HepG2 (cell line): Measurements from ENCODE around the gene CAMSAP3. TPM values are rescaled to one million over a fixed set of nuclear protein-coding genes. Genes with fewer than 3 reads are reported as not detected.

Experiments used
- CHCHD3 ChIP-seq: sonication (generic); formaldehyde crosslinking; IDR thresholded peaks from 2 replicates; pipeline ENCODE4 v1.8.0; 2022; ENCODE audit warnings: mild to moderate bottlenecking, missing genetic modification reagents, moderate library complexity
- FLYWCH1 ChIP-seq: sonication (generic); formaldehyde crosslinking; IDR thresholded peaks from 2 replicates; pipeline ENCODE4 v1.8.1; 2023; ENCODE audit warnings: mild to moderate bottlenecking, missing genetic modification reagents
- HHEX ChIP-seq: IDR thresholded peaks from 2 replicates; pipeline ENCODE4 v1.6.1; 2016; ENCODE audit warnings: control low read depth
- MAFF ChIP-seq: IDR thresholded peaks from 2 replicates; pipeline ENCODE4 v1.6.1; 2011; ENCODE audit warnings: low read depth, low read length, improper control_type of control experiment
- MED13 ChIP-seq: sonication (generic); formaldehyde crosslinking; IDR thresholded peaks from 2 replicates; pipeline ENCODE4 v1.5.0; 2020; ENCODE audit warnings: missing genetic modification reagents
- NFIB ChIP-seq: sonication (generic); formaldehyde crosslinking; IDR thresholded peaks from 2 replicates; pipeline ENCODE4 v1.9.0; 2021; ENCODE audit warnings: missing genetic modification reagents, mild to moderate bottlenecking, borderline replicate concordance
- NFRKB ChIP-seq: fragments of 450-650 bp; IDR thresholded peaks from 2 replicates; pipeline ENCODE4 v1.6.1; 2017
- NR1H2 ChIP-seq: sonication (generic); formaldehyde crosslinking; IDR thresholded peaks from 2 replicates; pipeline ENCODE4 v1.8.1; 2022; ENCODE audit warnings: low read depth, missing genetic modification reagents, borderline replicate concordance
- POLR2A ChIP-seq, 2 experiments: IDR thresholded peaks; 2 replicates each; pipeline ENCODE4 v1.6.1; 2011; ENCODE audit warnings: low read depth in 2 of 2, low read length in 2 of 2, mild to moderate bottlenecking in 1 of 2, moderate library complexity in 1 of 2; ENCODE audit not compliant: insufficient read depth in 1 of 2
- PPARG ChIP-seq: conservative IDR thresholded peaks from 2 replicates; pipeline ENCODE4 v1.6.1; 2016; ENCODE audit warnings: missing biosample characterization, missing genetic modification reagents
- RFXAP ChIP-seq: sonication (generic); formaldehyde crosslinking; IDR thresholded peaks from 2 replicates; pipeline ENCODE4 v1.4.0; 2020; ENCODE audit warnings: missing genetic modification reagents, borderline replicate concordance
- SMAD3 ChIP-seq: sonication (generic); formaldehyde crosslinking; IDR thresholded peaks from 2 replicates; pipeline ENCODE4 v1.4.0; 2020; ENCODE audit warnings: missing genetic modification reagents
- SMARCE1 ChIP-seq: fragments of 450-650 bp; IDR thresholded peaks from 2 replicates; pipeline ENCODE4 v1.6.1; 2017; ENCODE audit warnings: borderline replicate concordance
- TAF1 ChIP-seq: sonication (generic); formaldehyde crosslinking; IDR thresholded peaks from 2 replicates; pipeline ENCODE4 v1.4.0; 2020; ENCODE audit warnings: missing genetic modification reagents
- TAF15 ChIP-seq: fragments of 200-400 bp; formaldehyde crosslinking; IDR thresholded peaks from one replicate; pipeline ENCODE4 v1.6.1; 2018; ENCODE audit warnings: mild to moderate bottlenecking, low read depth, low read length; ENCODE audit not compliant: poor library complexity, severe bottlenecking
- TBP ChIP-seq: sonication (generic); formaldehyde crosslinking; IDR thresholded peaks from 2 replicates; pipeline ENCODE4 v1.5.0; 2020; ENCODE audit warnings: missing genetic modification reagents
- TRIM24 ChIP-seq: sonication (generic); formaldehyde crosslinking; IDR thresholded peaks from 2 replicates; pipeline ENCODE4 v1.8.0; 2022; ENCODE audit warnings: mild to moderate bottlenecking, missing genetic modification reagents
- ZNF205 ChIP-seq: IDR thresholded peaks from 2 replicates; pipeline ENCODE4 v1.6.1; 2018; ENCODE audit warnings: missing biosample characterization, missing genetic modification reagents
- ZNF232 ChIP-seq: sonication (generic); formaldehyde crosslinking; IDR thresholded peaks from 2 replicates; pipeline ENCODE4 v1.4.0; 2020; ENCODE audit warnings: missing genetic modification reagents, borderline replicate concordance
- ZNF484 ChIP-seq: sonication (generic); formaldehyde crosslinking; IDR thresholded peaks from 2 replicates; pipeline ENCODE4 v1.5.1; 2020; ENCODE audit warnings: mild to moderate bottlenecking, low read depth, missing genetic modification reagents, borderline replicate concordance
- ZNF572 ChIP-seq: sonication (generic); formaldehyde crosslinking; IDR thresholded peaks from 2 replicates; pipeline ENCODE4 v1.5.1; 2020; ENCODE audit warnings: mild to moderate bottlenecking, missing genetic modification reagents
- ZNF747 ChIP-seq: sonication (generic); formaldehyde crosslinking; IDR thresholded peaks from 2 replicates; pipeline ENCODE4 v1.8.1; 2023; ENCODE audit warnings: missing genetic modification reagents, mild to moderate bottlenecking, borderline replicate concordance
- ZNF776 ChIP-seq: sonication (generic); formaldehyde crosslinking; IDR thresholded peaks from 2 replicates; pipeline ENCODE4 v1.4.0; 2020; ENCODE audit warnings: mild to moderate bottlenecking, missing genetic modification reagents
- ZSCAN22 ChIP-seq: sonication (generic); formaldehyde crosslinking; IDR thresholded peaks from 2 replicates; pipeline ENCODE4 v1.4.0; 2020; ENCODE audit warnings: mild to moderate bottlenecking, missing genetic modification reagents
- polyA plus RNA-seq, 8 experiments: library from polyadenylated mRNA; depleted of rRNA in 3 of 8; stranded (reverse) in 7 of 8; unstranded in 1 of 8; fragments of >200 nt; fragmentation: Illumina TruSeq in 4 of 8; extraction: Trizol in 4 of 8; gene quantifications; 2 replicates each; pipeline versions ENCODE4 v1.2.1 to v1.2.3, GENCODE V29; 2011 to 2016; ENCODE audit warnings: low read depth in 4 of 8, missing spikeins in 1 of 8, mixed read lengths in 1 of 8; ENCODE audit not compliant: insufficient read depth in 1 of 8
- total RNA-seq, 5 experiments: library from RNA; depleted of rRNA; stranded (reverse); fragments of >200 nt; fragmentation: Illumina TruSeq; extraction: Trizol; gene quantifications; 2 replicates each; pipeline ENCODE4 v1.2.3, GENCODE V29; 2016; ENCODE audit warnings: low read depth in 1 of 5
- TF ChIP-seq, protein P1 (sequence below): sonication (generic); formaldehyde crosslinking; IDR thresholded peaks from 2 replicates; pipeline ENCODE4; 2020; ENCODE audit warnings: missing genetic modification reagents, mild to moderate bottlenecking, borderline replicate concordance
- TF ChIP-seq, protein P2 (sequence below): sonication (generic); formaldehyde crosslinking; IDR thresholded peaks from 2 replicates; pipeline ENCODE4 v1.4.0; 2020; ENCODE audit warnings: missing genetic modification reagents
- TF ChIP-seq, protein P3 (sequence below): sonication (generic); formaldehyde crosslinking; IDR thresholded peaks from 2 replicates; pipeline ENCODE4 v1.8.1; 2023; ENCODE audit warnings: missing genetic modification reagents, mild to moderate bottlenecking, borderline replicate concordance

Gene CAMSAP3
- total and polyA plus RNA-seq, 2 of the 13 experiments (the other 11 are each of a cell fraction or from before 2014, with no cell fraction given): 10.8 to 11.8 TPM

DNA sequence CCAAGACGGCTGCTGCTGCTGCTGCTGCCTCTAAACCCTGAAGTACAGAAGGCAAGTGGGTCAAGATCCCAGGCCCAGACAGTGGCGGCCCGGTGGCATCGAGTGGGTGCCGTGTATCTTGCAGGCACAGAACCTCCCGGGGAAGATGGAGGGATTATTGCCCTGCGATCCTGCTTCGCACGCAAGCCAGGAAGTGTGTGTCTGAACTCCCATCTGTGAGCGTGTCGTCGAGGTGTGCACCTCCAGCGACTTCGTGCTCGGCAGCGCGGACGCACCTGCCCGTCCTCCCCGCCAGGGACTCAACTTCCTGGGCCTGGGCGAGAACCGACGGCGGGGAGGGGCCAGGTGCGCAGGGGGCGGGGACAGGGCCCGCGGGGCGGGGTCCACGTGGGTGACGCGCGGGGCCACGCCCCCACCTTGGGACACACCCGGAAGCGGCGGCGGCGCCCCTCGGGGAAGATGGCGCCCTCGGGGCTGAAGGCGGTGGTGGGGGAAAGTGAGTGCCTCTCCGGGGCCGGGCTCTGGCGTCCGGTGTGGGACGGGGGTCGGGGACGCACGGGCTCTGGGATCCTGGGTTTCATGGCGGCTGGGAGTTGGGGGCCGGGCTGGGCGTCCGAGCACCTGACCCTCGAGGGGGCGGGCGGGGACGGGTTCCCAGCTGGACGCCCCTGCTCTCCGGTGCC is 41.2 kb downstream of the CAMSAP3 start, which contains the start of gene STXBP2 (continued):
- TF ChIP-seq, protein P1, sequence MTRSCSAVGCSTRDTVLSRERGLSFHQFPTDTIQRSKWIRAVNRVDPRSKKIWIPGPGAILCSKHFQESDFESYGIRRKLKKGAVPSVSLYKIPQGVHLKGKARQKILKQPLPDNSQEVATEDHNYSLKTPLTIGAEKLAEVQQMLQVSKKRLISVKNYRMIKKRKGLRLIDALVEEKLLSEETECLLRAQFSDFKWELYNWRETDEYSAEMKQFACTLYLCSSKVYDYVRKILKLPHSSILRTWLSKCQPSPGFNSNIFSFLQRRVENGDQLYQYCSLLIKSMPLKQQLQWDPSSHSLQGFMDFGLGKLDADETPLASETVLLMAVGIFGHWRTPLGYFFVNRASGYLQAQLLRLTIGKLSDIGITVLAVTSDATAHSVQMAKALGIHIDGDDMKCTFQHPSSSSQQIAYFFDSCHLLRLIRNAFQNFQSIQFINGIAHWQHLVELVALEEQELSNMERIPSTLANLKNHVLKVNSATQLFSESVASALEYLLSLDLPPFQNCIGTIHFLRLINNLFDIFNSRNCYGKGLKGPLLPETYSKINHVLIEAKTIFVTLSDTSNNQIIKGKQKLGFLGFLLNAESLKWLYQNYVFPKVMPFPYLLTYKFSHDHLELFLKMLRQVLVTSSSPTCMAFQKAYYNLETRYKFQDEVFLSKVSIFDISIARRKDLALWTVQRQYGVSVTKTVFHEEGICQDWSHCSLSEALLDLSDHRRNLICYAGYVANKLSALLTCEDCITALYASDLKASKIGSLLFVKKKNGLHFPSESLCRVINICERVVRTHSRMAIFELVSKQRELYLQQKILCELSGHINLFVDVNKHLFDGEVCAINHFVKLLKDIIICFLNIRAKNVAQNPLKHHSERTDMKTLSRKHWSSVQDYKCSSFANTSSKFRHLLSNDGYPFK (CRISPR knock-in tag): no peak
- TF ChIP-seq ZNF747 (CRISPR knock-in tag) (peak; percentile 56; the same call in 1 of the 2 replicates), ZNF484 (no peak), ZNF205 (CRISPR knock-in tag) (no peak), MAFF (no peak), TBP (CRISPR knock-in tag) (no peak), POLR2A (IDR thresholded peaks at IDR 0.05; ENCODE audit: insufficient read depth in 1 of 2, low read depth in 2 of 2, low read length in 2 of 2) (peak in 1 of 2 experiments; percentile 83), HHEX (no peak), NR1H2 (CRISPR knock-in tag) (no peak), RFXAP (CRISPR knock-in tag) (peak; percentile 83; the same call in 1 of the 2 replicates), TAF15 (no peak), SMAD3 (CRISPR knock-in tag) (no peak), SMARCE1 (no peak), ZSCAN22 (CRISPR knock-in tag) (no peak), TRIM24 (CRISPR knock-in tag) (no peak), ZNF776 (peak; percentile 44; the same call in 1 of the 2 replicates), PPARG (no peak), NFRKB (no peak), TAF1 (CRISPR knock-in tag) (peak; percentile 67), FLYWCH1 (CRISPR knock-in tag) (no peak), ZNF232 (CRISPR knock-in tag) (peak; percentile 66; the same call in 1 of the 2 replicates), CHCHD3 (CRISPR knock-in tag) (peak; percentile 94; the same call in 1 of the 2 replicates), ZNF572 (no peak), NFIB (CRISPR knock-in tag) (no peak), MED13 (CRISPR knock-in tag) (no peak)
- TF ChIP-seq, protein P2, sequence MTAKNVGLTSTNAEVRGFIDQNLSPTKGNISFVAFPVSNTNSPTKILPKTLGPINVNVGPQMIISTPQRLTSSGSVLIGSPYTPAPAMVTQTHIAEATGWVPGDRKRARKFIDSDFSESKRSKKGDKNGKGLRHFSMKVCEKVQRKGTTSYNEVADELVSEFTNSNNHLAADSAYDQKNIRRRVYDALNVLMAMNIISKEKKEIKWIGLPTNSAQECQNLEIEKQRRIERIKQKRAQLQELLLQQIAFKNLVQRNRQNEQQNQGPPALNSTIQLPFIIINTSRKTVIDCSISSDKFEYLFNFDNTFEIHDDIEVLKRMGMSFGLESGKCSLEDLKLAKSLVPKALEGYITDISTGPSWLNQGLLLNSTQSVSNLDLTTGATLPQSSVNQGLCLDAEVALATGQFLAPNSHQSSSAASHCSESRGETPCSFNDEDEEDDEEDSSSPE (CRISPR knock-in tag): peak; percentile 79
- TF ChIP-seq, protein P3, sequence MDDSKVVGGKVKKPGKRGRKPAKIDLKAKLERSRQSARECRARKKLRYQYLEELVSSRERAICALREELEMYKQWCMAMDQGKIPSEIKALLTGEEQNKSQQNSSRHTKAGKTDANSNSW (CRISPR knock-in tag): no peak
